Fibroblast of the aortic adventitia (primary cell): ENCODE data around the gene NUP58. TPM values are rescaled to one million over a fixed set of nuclear protein-coding genes. Genes with fewer than 3 reads are reported as not detected.

Experiments used
- DNase-seq: peaks from one replicate; pipeline ENCODE4 v3.0.0-alpha.2; 2010; ENCODE audit warnings: low read depth
- H3K4me3 ChIP-seq: 2 replicates; pipeline ENCODE4 v1.5.1; 2011; ENCODE audit warnings: low read depth, mild to moderate bottlenecking, control low read depth, low read length, moderate library complexity
- CTCF ChIP-seq: IDR thresholded peaks from 2 replicates; pipeline ENCODE4 v1.5.1; 2011; ENCODE audit warnings: mild to moderate bottlenecking, low read length, control low read depth, inconsistent platforms; ENCODE audit not compliant: insufficient read depth
- total RNA-seq: library from RNA; depleted of rRNA; stranded (reverse); fragments of >200 nt; gene quantifications from 2 replicates; pipeline ENCODE4 v1.2.3, GENCODE V29; 2012; ENCODE audit warnings: low replicate concordance

NUP58 gene
- total RNA-seq, 1 donor: 57.3 TPM

DNA sequence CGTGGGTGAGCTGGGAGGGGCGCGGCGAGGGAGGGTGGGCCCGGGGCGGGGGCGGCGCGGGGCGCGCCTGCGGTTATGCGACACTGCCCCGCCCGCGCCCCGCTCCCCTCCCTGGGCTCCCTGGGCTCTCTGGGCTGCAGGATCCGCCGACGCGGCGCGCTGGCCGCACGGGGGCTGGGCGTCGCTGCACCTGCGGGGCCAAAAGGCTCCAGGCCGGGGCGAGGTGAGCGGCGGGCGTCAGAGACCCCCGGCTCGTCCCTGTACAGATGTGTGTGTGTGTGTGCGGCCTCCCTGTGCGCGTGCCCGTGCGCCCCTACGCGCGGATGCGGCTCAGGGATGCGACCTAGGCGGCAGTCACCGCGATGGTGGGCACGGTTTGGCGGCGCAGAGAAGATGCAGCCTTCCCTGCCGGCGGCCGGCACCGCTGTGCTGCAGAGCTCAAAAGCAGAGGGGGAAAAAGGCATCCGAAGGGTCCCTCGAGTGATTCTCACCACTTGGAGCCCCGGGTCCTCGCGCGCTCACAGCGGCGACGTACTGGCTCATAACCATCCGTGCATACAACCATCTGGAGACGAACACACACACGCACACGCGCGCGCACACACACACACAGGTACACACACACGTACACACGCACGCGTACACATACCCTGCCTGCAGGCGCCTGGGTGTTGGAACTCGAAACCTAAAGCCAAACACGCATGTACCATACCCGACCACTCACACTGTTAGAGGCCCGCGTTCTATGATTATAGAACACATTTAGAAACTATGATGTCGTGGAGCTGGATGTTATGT lies 71.1 kb downstream of the NUP58 start:
- TF ChIP-seq CTCF: no peak
- peak overlapping the region; percentile 55 for H3K4me3 ChIP-seq
- no peak for DNase-seq

DNA sequence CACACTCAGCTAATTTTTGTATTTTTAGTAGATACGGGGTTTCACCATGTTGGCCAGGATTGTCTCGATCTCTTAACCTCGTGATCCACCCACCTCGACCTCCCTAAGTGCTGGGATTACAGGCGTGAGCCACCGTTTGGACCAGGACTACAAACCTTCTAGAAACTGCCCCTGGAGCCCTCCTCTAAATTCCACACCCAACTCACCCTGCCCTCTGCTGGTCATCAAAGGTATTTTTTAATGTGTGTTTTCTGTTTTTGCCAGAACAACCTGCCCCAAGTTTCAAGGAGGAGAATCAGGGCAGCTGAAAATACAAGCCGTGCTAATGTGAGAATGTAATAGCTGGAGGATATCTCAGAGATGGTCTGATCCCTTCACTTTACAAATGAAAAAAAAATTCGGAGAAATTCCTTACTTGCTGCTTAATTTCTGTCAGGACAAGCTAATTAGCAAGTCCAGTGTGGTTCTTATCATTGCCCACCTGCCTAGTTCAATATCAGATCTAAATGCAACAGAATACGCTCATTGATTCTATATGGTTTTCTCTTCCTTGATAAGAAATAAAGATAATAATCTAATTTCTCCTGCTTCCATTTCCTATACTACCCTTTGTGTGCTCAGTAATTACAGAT lies 74.4 kb downstream of the NUP58 start:
- TF ChIP-seq CTCF: peak; percentile 74
- DNase-seq: peak; percentile 58
- H3K4me3 ChIP-seq: no peak overlapping the region

DNA sequence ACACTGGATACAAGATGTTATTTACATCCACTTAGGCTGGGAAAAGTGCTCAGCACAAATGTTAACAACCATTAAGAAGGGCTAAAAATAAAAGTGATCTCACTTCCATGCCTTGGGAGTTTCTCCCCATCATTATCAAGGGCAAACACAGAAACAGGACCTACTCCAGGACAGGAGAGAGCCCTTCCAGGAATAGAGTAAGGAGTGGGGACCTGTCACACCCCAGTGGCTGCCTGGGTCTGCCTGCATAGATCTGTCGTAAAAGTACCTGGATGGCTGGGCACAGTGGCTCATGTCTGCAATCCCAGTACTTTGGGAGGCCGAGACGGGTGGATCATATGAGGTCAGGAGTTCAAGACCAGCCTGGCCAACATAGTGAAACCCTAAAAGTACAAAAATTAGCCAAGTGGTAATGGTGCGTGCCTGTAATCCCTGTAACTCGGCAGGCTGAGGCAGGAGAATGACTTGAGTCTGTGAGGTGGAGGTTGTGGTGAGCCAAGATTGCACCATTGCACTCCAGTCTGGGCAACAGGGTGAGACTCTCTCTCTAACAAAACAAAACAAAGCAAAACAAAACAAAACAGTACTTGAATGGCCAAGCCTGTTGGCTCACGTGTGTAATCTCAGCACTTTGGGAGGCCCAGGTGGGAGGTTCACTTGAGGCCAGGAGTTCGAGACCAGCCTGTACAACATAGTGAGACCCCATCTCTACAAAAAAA lies 76.0 kb downstream of the NUP58 start:
- no peak for TF ChIP-seq CTCF
- DNase-seq: no peak
- H3K4me3 ChIP-seq: no peak overlapping the region

DNA sequence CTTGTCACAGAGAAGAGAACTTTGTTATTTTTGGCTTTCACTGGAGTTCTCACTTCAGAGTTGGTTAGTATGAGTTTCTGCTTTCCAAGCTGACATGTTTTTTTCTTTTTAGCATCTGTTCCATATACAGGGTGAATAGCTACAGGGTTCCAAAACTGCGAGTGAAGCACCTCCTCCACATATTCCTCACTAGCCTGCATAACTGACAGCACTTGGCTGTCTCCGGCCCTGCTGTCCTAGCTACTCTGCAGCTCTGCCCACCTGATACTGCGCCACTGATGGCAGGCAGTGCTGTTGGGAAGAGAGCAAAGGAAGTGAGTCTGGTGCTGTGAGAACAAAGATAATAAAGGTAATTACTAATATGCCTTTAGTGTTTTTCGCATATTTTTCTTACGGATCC lies 77.1 kb downstream of the NUP58 start:
- DNase-seq: no peak
- no peak for TF ChIP-seq CTCF
- H3K4me3 ChIP-seq: no peak overlapping the region

- DNase-seq: no peak
- TF ChIP-seq CTCF: no peak
- no peak overlapping the region for H3K4me3 ChIP-seq
Measured at GRCh38 chr13:25379011-25379410, 77.6 kb downstream of the NUP58 start.

DNA sequence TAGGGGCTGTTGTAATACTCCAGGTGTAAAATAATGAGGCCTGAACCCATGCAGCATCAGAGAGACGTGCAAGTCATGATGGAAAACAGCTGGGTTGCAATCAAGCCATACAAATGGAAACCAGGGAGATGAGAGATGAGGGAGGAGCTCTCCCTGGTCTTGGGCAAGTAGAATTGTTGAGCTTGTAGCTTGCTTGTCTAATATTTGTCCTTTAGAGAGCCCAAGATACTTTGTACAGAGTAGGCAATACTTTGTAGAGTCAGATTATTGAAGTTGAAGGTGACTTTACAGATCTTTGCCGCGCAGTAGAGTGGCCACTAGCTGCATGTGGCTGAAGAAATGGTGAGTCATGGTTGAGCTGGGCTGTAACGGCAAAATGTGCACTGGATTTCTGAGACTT lies 78.7 kb downstream of the NUP58 start:
- no peak for DNase-seq
- TF ChIP-seq CTCF: no peak

More for the DNA sequence above, 78.7 kb downstream of the NUP58 start:
- H3K4me3 ChIP-seq: no peak overlapping the region
